Measurements from ENCODE around the gene ZNF641.

DNA sequence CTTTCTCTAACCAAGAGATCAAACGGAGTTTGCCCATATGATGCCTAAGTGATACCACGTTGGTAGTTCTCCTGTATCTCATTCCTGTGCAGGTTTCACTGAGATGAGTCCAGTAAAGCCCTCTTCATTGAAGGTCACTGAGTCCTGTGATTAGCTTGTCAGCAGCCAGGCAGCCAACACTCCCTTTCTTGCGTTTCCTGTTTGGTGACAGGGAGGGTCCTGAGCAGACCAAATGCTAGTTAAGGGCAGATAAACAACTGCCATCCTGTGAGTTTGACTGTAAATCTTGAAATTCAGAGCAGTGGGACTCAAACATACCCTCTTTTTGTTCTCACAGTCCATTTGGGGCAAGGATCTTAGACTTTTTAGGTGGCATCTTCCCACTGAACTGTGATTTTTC is 39.4 kb downstream of the ZNF641 start:
- TF ChIP-seq POLR2A (IDR thresholded peaks at IDR 0.05) (no peak), EP300 (IDR thresholded peaks at IDR 0.05) (no peak), CTCF (IDR thresholded peaks at IDR 0.05) (no peak), POLR2AphosphoS5 (IDR thresholded peaks at IDR 0.05) (no peak)
